HG03520 (cell line): ENCODE measurements around the gene LYST.
"Not testable (repeated sequence)": the region's sequence is repeated elsewhere in the genome, so short reads cannot be mapped to it uniquely, and the experiment has no call there.

Source experiments
- ATAC-seq: cut with Tn5 transposase; IDR thresholded peaks from one replicate; pipeline ENCODE4 v1.9.1; 2021; ENCODE audit warnings: mild to moderate bottlenecking, moderate library complexity; ENCODE audit not compliant: unreplicated experiment

Gene LYST

GRCh38 chr1:235640580-235640979 lies 226.1 kb downstream of the LYST start:
- no peak for ATAC-seq

DNA sequence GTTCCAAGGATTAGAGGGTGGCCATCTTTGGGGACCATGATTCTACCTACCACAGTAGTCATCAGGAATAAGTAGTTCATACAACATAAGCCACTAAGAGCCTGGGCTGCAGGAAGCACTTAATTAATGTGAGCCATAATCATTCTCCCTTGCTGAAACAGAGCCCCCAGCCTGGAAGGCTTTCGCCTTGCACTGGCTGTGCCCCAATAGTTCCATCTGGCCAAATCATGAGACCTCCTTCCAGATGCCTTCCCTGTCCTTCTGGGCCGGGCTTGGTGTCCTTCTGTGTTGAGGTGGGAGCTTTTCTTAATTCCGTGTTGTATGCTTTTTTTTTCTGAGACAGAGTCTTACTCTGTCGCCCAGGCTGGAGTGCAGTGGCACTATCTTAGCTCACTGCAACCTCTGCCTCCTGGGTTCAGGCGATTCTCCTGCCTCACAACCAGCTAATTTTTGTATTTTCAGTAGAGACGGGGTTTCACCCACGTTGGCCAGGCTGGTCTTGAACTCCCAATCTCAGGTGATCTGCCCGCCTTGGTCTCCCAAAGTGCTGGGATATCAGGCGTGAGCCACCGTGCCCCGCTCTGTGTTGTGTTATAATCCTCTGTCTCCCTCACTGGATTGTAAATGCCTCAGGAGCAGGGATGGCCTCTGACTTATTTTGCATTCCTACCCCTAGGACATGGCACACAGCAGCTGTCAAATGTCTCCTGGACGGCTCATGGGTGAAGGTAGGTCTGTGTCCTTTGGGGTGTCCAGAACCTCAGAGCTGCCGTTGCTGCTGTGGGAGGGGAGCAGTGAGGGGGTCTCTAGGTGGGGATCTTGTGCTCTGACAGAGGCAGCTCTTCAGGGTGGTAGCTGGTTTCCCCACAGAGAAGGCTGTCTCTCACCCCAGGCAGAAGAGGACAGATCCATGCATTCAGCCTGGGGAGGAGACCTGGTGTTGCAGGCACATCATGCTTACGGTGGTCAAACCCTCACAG lies 227.2 kb downstream of the LYST start:
- no peak for ATAC-seq

GRCh38 chr1:235638612-235639011 lies 228.1 kb downstream of the LYST start:
- not testable (repeated sequence) for ATAC-seq

GRCh38 chr1:235637756-235638534 lies 228.8 kb downstream of the LYST start:
- ATAC-seq: no peak

DNA sequence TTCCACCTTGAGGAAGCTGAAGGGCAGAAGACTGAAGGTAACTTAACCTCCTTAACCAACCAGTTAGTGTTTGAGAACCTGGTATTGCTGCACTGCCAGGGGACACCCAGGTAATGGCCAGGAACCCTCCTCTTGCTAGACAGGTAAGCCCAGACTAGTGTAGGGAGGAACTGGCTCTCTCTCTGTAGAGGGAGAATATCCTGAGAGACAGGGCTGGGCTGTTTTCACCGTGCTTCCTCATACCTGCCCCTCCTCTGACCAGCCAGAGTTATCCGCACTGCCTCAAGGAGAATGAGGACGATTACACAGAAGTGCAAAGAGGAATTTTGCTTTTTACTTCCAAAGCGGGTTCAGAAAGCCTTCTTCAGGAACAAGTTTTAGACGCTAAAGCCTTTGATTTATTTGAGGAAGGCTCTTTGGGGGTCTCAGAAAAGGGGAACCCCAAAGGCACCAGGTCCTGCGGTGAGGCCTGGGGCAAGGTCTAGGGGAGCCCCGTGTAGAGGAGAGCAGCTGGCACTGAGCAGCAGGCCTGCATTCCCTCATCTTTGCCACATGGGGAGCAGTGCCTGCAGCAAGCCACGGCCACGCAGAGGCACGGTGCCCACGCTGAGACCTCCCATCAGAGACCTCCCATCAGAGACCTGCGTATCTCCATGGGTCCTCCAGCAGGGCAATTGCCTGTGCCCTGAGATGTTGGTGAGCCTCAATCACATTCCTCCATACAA lies 230.6 kb downstream of the LYST start:
- ATAC-seq: no peak

DNA sequence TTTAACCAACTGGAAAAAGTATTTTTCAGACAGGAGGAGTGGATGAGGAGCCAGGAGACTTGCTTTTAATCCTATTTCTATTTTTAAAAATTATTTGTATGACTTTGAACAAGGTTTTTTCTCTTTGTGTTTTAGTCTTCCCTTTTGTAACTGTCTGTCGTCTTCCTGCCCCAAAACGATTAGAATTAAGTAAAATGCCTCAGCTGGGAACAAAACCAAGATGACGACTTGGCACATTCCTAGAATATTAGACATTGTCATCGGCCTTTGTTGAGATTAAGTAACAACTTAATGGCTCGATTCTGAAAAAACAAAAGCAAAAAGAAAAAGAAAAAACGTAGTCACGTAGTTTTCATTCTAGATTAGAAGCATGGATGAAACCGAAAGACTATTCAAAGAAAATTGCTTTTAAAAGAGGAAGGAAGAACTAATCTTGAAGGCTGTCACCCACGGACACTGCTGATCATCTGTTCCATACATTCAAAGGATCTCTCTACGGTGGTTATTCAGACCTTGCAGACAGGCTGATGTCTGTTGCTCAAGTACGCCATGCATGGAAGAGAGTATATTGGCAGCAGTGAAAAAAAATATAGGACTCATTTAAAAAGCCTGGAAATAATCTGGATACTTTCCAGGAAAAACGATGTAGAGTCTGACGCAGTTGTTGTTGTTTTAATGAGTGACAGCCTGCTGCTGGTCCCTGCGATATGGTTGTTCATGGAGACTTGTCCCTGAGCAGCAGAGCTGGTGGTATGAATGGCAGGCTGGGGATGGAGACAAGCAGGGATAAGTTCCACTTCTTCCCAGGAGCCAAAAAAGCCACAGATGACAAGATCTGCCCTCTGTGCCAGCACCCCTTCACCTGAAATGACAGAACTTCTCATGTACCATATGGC lies 234.0 kb downstream of the LYST start:
- peak; percentile 77 for ATAC-seq

- ATAC-seq: no peak
Measured at GRCh38 chr1:235631816-235632215, 234.9 kb downstream of the LYST start.

- ATAC-seq: no peak
Measured at GRCh38 chr1:235628316-235629005, 238.2 kb downstream of the LYST start.

GRCh38 chr1:235625831-235626230 lies 240.9 kb downstream of the LYST start:
- no peak for ATAC-seq

- ATAC-seq: no peak
Measured at GRCh38 chr1:235625340-235625739, 241.4 kb downstream of the LYST start.

- no peak for ATAC-seq
Measured at GRCh38 chr1:235624721-235625333, 241.9 kb downstream of the LYST start.

GRCh38 chr1:235622936-235623779 lies 243.5 kb downstream of the LYST start:
- ATAC-seq: no peak

DNA sequence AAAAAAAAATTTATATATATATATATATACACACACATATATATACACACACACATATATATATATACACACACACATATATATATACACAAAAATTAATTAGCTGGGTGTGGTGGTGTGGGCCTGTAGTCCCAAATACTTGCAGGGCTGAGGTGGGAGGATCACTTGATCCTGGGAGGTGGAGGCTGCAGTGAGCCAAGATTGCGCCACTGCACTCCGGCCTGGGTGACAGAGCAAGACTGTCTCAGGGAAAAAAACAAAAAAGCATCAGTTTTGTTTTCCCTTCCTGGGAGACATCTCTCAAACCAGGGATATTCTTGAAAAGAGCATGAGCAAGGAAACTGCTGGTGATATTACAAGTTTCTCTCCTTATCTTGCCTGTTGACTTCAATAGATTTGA lies 247.6 kb downstream of the LYST start:
- not testable (repeated sequence) for ATAC-seq

GRCh38 chr1:235617808-235618207 lies 248.9 kb downstream of the LYST start:
- no peak for ATAC-seq

- ATAC-seq: no peak
Measured at GRCh38 chr1:235617140-235617539, 249.6 kb downstream of the LYST start.

DNA sequence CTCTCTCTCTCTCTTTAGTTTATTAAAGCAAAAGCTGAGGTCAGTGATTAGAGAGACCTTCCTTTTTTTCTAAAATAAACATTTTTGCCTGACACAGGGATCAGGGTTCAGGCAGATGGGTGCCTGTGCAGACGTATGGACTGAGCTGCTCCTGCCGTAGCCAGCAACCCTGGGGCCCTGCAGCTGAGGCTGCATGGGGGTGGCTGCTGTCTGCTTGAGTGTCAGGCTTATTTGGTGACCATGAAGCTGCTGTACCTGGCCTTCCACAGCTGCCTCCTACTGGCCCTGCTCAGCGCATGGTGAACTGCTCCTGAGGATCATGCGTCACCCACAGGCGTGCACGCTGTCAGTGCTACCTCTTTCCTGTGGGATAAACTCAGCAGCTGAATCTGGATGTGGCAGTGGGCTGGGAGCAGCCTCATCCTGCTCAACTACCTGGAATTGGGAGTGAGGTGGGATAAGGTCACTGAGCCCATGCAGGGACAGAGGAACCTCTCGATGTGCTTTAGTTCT lies 252.2 kb downstream of the LYST start:
- no peak for ATAC-seq

DNA sequence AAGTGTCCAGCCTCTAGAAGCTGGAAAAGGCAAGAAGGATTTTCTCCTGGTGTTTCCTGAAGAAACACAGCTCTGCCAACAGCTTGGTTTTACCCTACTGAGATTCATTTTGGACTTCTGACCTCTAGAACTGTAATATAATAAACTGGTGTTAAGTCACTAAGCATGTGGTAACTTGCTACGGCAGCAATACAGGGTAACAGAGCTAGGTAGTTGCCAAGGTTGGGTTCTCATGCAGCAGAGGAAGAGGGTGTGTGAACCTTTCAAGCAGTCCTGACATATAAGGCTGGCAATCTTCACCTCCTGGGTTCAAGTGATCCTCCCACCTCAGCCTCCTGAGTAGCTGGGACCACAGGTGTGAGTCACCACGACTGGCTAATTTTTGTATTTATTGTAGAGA lies 253.1 kb downstream of the LYST start:
- ATAC-seq: no peak

- ATAC-seq: no peak
Measured at GRCh38 chr1:235612761-235613160, 253.9 kb downstream of the LYST start.
